Upper lobe of left lung (tissue), 6 donors: ENCODE results near the gene ARHGAP19. TPM values are rescaled to one million over a fixed set of nuclear protein-coding genes. Genes with fewer than 3 reads are reported as not detected.
A peak's percentile ranks its signal among the peaks of the same experiment; 100 is the strongest.

Experiments
- ATAC-seq, 2 donors: fragments of 200-7000 bp; cut with Tn5 transposase; one replicate each; pipeline ENCODE4 v1.9.1; 2022; ENCODE audit warnings: mild to moderate bottlenecking in 2 of 2, moderate library complexity in 2 of 2; ENCODE audit not compliant: low FRiP score in 2 of 2
- DNase-seq, 2 donors: peaks; one replicate each; pipeline ENCODE4 v3.0.0-alpha.2; 2019 to 2020
- H3K27ac ChIP-seq, 4 donors: fragments of 200-600 bp; sonication (generic); one replicate each; pipeline ENCODE4 v1.5.1; 2016 to 2019
- H3K27me3 ChIP-seq, 4 donors: fragments of 200-600 bp; sonication (generic); one replicate each; pipeline ENCODE4 v1.5.1; 2017 to 2019
- H3K36me3 ChIP-seq, 4 donors: fragments of 200-600 bp; sonication (generic); one replicate each; pipeline ENCODE4 v1.5.1; 2016 to 2019
- H3K4me1 ChIP-seq, 4 donors: fragments of 200-600 bp; sonication (generic); one replicate each; pipeline ENCODE4 v1.5.1; 2018 to 2019
- H3K4me3 ChIP-seq, 4 donors: fragments of 200-600 bp; sonication (generic); one replicate each; pipeline ENCODE4 v1.5.1; 2017 to 2019; ENCODE audit warnings: mild to moderate bottlenecking in 2 of 4, moderate library complexity in 1 of 4
- H3K9me3 ChIP-seq, 4 donors: fragments of 200-600 bp; sonication (generic); one replicate each; pipeline ENCODE4 v1.5.1; 2018 to 2019
- EP300 ChIP-seq, 4 donors: sonication (generic); formaldehyde crosslinking; IDR thresholded peaks; one replicate each; pipeline ENCODE4 v1.5.1; 2017; ENCODE audit warnings: antibody characterized with exemption in 4 of 4, control low read depth in 2 of 4
- POLR2A ChIP-seq, 4 donors: fragments of 450-650 bp; IDR thresholded peaks; one replicate each; pipeline ENCODE4 v1.5.1; 2016 to 2017; ENCODE audit warnings: antibody characterized with exemption in 4 of 4, mild to moderate bottlenecking in 2 of 4
- POLR2AphosphoS5 ChIP-seq, 2 donors: sonication (generic); formaldehyde crosslinking; IDR thresholded peaks; one replicate each; pipeline ENCODE4 v1.5.1; 2017; ENCODE audit warnings: antibody characterized with exemption in 2 of 2
- WGBS, 2 donors: methylation state at CpG; one replicate each; pipeline ENCODE4 v1.1.5; 2017 to 2018; 5-methylcytosine and 5-hydroxymethylcytosine counted together
- total RNA-seq, 6 donors: library from RNA; depleted of rRNA in 4 of 6; stranded (reverse); fragments of >200 nt in 4 of 6; gene quantifications; one replicate each; pipeline versions ENCODE4 v1.1.0 to v1.2.1, GENCODE V29; 2016 to 2021
- TF ChIP-seq, protein P1 (sequence below), 6 experiments: fragments of 450-650 bp in 4 of 6; fragments of 200-600 bp in 2 of 6; sonication (generic) in 2 of 6; IDR thresholded peaks; one replicate each; pipeline ENCODE4 v1.5.1; 2016 to 2019; ENCODE audit warnings: antibody characterized with exemption in 6 of 6
- donor health status: DM: no; HTN: no; CAD: no; lungs with moderate emphysema.
- donor health status: DM: no; HTN: yes; CAD: no; lungs with severe emphysema.

Gene ARHGAP19
- total RNA-seq, 6 donors from 2014 or later = 3.8 to 19.9 (median 10.9) TPM

DNA sequence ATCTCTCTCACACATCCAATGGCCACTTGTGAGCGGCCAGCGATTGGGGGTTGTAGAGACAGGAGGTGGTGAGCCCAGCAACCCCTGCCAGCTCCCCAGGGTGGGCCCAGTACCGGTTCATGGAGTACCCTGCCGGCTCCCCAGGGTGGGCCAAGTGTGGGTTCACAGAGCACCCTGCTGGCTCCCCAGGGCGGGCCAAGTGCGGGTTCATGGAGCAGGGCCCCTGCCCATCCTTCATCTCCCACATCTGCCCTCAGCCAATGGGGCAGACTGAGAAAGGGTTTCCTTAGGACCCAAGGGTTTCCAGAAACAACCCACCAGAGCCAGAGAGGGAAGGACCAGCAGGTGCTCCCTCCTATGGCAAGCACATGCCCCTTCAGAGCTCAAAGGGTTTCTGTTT, 85.3 kb downstream of the ARHGAP19 start:
- DNase-seq (peak in 1 of 2 donors; percentile 34), ATAC-seq (no peak)
- no peaks in the 10 kb centered on the region for H3K27me3 ChIP-seq
- no peak overlapping the region for H3K4me3 ChIP-seq
- TF ChIP-seq, protein P1, sequence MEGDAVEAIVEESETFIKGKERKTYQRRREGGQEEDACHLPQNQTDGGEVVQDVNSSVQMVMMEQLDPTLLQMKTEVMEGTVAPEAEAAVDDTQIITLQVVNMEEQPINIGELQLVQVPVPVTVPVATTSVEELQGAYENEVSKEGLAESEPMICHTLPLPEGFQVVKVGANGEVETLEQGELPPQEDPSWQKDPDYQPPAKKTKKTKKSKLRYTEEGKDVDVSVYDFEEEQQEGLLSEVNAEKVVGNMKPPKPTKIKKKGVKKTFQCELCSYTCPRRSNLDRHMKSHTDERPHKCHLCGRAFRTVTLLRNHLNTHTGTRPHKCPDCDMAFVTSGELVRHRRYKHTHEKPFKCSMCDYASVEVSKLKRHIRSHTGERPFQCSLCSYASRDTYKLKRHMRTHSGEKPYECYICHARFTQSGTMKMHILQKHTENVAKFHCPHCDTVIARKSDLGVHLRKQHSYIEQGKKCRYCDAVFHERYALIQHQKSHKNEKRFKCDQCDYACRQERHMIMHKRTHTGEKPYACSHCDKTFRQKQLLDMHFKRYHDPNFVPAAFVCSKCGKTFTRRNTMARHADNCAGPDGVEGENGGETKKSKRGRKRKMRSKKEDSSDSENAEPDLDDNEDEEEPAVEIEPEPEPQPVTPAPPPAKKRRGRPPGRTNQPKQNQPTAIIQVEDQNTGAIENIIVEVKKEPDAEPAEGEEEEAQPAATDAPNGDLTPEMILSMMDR (IDR thresholded peaks at IDR 0.05) = no peak
- H3K27ac ChIP-seq = no peak overlapping the region
- WGBS, 2 donors = 80 to 97% methylated on average over 4 to 6 of the region's 6 CpGs
- no peaks in the 10 kb centered on the region for H3K36me3 ChIP-seq
- no peaks in the 10 kb centered on the region for H3K4me1 ChIP-seq
- H3K9me3 ChIP-seq = no peaks in the 10 kb centered on the region

GRCh38 chr10:97204826-97205679, 87.4 kb downstream of the ARHGAP19 start:
- Histone ChIP-seq H3K4me3 (no peak overlapping the region), H3K27me3 (no peaks in the 10 kb centered on the region), H3K4me1 (no peaks in the 10 kb centered on the region), H3K36me3 (no peaks in the 10 kb centered on the region), H3K27ac (no peak overlapping the region), H3K9me3 (no peaks in the 10 kb centered on the region)
- 90 to 93% methylated on average over 12 of the region's 14 CpGs for WGBS, 2 donors
- TF ChIP-seq POLR2AphosphoS5 (IDR thresholded peaks at IDR 0.05) = no peak
- no peak for DNase-seq
- ATAC-seq = no peak

DNA sequence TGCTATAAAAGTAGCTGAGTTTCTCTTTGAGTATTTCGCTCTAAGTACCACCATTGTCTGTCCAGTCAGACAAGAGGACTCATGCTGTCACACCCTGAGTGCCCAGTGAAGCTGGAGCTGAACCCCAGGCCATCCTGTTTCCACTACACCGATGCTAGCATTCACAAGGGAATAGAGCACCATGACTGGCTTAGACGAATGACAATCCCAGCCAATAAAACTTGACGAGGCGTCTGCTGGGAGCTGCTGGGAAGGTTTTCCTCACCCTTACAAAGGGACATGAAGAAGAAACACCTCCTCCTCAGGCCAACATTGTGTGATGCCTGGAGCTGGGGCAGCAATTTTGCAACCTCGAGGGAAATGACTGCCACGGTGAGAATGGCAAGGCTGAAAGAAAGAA, 89.2 kb downstream of the ARHGAP19 start:
- Histone ChIP-seq H3K4me3 (no peak overlapping the region), H3K36me3 (no peaks in the 10 kb centered on the region), H3K4me1 (no peaks in the 10 kb centered on the region), H3K27me3 (no peaks in the 10 kb centered on the region), H3K9me3 (no peaks in the 10 kb centered on the region), H3K27ac (no peak overlapping the region)
- no peak for DNase-seq
- WGBS, 2 donors = 93 to 94% methylated on average over 7 of the region's 7 CpGs
- TF ChIP-seq, protein P1 (IDR thresholded peaks at IDR 0.05) = no peak
- TF ChIP-seq POLR2A (IDR thresholded peaks at IDR 0.05) (no peak), POLR2AphosphoS5 (IDR thresholded peaks at IDR 0.05) (no peak), EP300 (IDR thresholded peaks at IDR 0.05) (no peak)
- no peak for ATAC-seq

- no peaks in the 10 kb centered on the region for H3K36me3 ChIP-seq
- H3K4me1 ChIP-seq = peaks cover 6 to 10% (median 9%) of the 10 kb centered on the region in 4 donors
- DNase-seq (no peak), ATAC-seq (no peak)
- WGBS, 2 donors = 54 to 55% methylated on average over 6 of the region's 6 CpGs
- no peak for TF ChIP-seq POLR2A (IDR thresholded peaks at IDR 0.05)
- TF ChIP-seq, protein P1 (IDR thresholded peaks at IDR 0.05) = no peak
- TF ChIP-seq EP300 (IDR thresholded peaks at IDR 0.05) = no peak
- TF ChIP-seq POLR2AphosphoS5 (IDR thresholded peaks at IDR 0.05) = no peak
- H3K4me3 ChIP-seq = no peak overlapping the region
- H3K9me3 ChIP-seq = no peaks in the 10 kb centered on the region
- H3K27me3 ChIP-seq = peaks cover 0 to 6% (median 2%) of the 10 kb centered on the region in 4 donors
- no peak overlapping the region for H3K27ac ChIP-seq
Measured at GRCh38 chr10:97200616-97201015, 91.8 kb downstream of the ARHGAP19 start.

GRCh38 chr10:97199152-97199551, 93.3 kb downstream of the ARHGAP19 start:
- H3K4me1 ChIP-seq = peaks cover 6 to 12% (median 9%) of the 10 kb centered on the region in 4 donors
- DNase-seq = no peak
- H3K4me3 ChIP-seq = no peak overlapping the region
- 15 to 30% methylated on average over 3 of the region's 3 CpGs for WGBS, 2 donors
- H3K9me3 ChIP-seq = no peaks in the 10 kb centered on the region
- no peaks in the 10 kb centered on the region for H3K36me3 ChIP-seq
- H3K27me3 ChIP-seq = peaks cover 0 to 6% (median 3%) of the 10 kb centered on the region in 4 donors
- no peak for ATAC-seq
- no peak overlapping the region for H3K27ac ChIP-seq
- TF ChIP-seq EP300 (IDR thresholded peaks at IDR 0.05) = no peak
- no peak for TF ChIP-seq POLR2AphosphoS5 (IDR thresholded peaks at IDR 0.05)
- no peak for TF ChIP-seq POLR2A (IDR thresholded peaks at IDR 0.05)
- TF ChIP-seq, protein P1 (IDR thresholded peaks at IDR 0.05) = no peak
